ENCODE results near the gene HARBI1. TPM values are rescaled to one million over a fixed set of nuclear protein-coding genes. Genes with fewer than 3 reads are reported as not detected.
"Not testable (repeated sequence)": the region's sequence is repeated elsewhere in the genome, so short reads cannot be mapped to it uniquely, and the experiment has no call there.

The HARBI1 gene
- total RNA-seq, 1 donor from 2014 or later: 6.7 TPM

DNA sequence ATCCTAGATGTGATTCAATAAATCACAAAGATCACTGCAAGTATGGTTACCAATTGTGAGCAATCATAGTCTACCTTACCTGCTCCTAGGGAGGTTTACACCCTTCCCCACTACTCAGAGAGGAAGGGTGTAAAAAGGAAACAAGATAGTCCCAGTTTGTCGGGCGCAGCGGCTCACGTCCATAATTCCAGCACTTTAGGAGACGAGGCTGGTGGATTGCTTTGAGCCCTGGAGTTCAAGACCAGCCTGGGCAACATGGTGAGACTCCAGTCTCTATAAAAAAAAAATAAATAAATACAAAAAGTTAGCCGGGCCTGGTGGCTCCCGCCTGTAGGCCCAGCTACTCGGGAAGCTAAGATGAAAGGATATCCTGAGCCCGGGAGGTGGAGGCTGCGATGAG lies 22.2 kb downstream of the HARBI1 start:
- no peak for DNase-seq

GRCh38 chr11:46594374-46594700 lies 22.7 kb downstream of the HARBI1 start:
- DNase-seq: no peak

GRCh38 chr11:46593550-46594373 lies 23.3 kb downstream of the HARBI1 start, which contains the start of gene AMBRA1:
AMBRA1 (minus strand) TSS chr11:46594023; CDS start chr11:46548380, 45,643 bp downstream.
- DNase-seq: peak; percentile 86

DNA sequence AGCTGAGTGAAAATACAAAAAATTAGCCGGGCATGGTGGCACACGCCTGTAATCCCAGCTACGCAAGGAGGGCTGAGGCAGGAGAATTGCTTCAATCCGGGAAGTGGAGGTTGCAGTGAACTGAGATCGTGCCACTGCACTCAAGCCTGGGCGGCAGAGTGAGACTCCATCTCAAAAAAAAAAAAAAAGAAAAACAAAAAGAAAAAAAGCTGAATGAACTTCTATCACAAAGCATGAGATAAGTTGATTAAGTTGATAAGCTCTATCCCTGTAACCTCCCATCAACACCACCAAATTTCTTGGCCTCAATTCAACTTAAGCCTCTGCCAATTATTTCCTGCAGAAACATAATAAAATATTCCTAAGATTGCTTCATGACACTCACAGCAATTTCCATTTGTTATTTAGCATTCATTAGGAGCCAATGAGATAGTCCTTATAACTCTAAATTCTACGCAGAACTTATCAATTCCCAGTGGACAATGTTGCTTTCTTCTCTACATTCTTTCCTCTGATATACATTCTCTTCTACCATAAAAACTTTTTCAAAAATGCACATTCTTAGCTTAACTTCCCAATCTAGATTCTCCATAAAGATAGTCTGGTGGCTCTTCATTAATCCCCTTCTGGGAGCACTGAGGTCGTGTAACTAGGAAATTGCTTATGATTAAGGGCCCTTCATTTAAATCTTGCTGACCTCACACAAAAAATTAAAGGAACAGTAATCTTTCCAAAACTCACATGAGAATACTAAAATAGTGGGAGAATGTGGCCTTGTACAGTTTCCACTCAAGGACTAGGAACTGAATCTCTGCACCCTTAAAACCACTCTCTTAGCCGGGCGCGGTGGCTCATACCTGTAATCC lies 26.1 kb downstream of the HARBI1 start:
- DNase-seq: no peak

- no peak for DNase-seq
Observed at GRCh38 chr11:46588915-46589314, 28.1 kb downstream of the HARBI1 start.

DNA sequence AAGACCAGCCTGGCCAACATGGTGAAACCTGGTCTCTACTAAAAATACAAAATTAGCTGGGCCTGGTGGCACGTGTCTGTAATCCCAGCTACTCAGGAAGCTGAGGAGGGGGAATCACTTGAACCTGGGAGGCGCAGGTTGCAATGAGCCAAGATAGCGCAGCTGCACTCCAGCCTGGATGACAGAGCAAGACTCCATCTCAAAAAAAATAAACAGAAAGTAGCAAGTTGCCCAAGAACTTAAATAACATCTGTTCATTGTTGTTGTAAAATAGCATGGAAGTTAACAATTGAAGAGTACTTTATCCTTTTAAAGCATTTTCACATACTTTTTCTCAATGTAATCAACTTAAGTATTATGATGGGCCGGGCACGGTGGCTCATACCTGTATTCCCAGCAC lies 28.9 kb downstream of the HARBI1 start:
- DNase-seq: no peak

DNA sequence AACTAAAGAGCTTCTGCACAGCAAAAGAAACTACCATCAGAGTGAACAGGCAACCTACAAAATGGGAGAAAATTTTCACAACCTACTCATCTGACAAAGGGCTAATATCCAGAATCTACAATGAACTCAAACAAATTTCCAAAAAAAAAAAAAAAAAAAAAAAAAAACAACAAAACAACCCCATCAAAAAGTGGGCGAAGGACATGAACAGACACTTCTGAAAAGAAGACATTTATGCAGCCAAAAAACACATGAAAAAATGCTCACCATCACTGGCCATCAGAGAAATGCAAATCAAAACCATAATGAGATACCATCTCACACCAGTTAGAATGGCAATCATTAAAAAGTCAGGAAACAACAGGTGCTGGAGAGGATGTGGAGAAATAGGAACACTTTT lies 33.5 kb downstream of the HARBI1 start:
- not testable (repeated sequence) for DNase-seq

DNA sequence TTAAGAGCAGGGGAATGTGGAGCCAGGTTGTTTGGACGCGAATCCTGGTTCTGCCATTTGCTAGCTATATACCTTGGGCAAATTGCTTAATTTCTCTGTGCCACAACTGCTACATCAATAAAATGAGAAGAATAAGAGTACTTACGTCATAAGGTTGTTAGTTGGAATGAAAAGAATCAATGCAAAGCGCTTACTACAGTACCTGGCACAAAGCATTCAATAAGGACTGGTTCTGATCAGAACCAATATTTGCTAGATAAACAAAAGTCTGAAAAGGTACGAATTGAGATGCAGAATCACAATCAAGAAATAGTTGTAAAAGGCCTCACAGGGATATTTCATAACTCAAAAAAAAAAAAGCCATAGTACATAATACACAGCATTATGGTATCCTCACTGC lies 34.4 kb downstream of the HARBI1 start:
- no peak for DNase-seq

- DNase-seq: no peak
Observed at GRCh38 chr11:46577058-46577457, 40.0 kb downstream of the HARBI1 start.

DNA sequence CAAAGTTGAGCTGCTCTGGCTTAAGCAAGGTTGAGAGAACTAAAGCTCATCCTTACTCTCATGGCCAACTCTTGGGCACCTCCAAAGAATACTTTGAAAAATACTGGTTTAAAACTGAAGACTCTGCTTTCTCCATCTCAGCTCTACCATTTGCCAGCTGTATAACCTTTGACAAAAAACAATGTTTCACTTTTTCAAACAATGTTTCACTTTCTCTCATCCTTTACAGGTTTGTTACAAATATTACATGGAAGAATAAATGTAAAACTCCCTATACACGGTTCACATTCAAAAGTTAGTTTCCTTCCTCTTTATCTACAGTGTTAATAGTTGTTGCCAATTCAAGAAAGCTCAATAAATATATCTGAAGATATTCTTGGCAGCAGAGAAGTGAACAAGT lies 42.4 kb downstream of the HARBI1 start:
- no peak for DNase-seq

DNA sequence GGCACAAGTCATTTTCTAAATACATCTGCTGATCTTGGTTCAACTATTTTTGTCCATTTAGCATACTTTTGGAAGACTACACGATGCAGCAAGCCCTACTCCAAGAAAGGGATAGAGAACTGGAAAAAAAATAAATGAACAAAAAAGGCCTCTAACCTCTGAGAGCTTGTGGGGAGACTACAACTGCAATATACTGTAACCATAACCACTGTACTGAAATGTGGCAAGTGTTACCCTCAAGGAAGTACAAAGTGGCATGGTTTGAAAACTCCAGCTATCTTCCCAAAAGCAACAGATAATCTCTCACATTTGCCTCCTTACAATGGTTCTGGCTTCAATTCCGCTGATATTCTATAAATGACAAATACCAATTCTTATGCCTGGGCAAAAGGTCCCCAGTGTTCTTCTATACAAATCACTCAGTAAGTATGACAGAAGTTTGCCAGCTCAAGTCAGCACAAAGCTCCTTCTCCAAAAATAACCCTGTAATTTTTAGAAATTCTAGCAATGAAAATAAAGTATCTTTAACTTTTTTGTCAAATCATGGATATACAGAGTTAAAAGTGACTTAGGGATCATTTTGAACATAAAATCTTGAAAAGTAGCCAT lies 46.1 kb downstream of the HARBI1 start:
- no peak for DNase-seq

DNA sequence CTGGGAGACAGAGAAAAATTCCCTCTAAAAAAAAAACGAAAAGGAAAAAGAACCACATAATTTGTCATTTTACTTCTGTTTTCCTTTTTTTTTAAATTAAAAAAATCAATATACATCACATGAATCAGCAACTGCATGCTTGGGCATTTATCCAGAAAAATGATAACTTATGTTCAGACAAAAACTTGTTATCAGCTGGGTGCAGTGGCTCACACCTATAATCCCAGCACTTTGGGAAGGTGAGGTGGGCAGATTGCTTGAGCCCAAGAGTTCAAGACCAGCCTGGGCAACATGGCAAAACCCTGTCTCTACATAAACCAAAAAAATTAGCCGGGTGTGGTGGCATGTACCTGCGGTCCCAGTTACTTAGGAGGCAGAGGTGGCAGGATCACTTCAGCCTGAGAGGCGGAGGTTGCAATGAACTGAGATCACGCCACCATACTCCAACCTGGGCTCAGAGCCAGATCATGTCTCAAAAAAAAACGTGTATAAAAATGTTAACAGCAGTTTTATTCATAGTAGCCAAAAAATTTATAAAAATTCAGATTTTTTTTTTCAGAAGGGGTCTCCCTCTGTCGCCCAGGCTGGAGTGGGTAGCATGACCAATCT lies 51.7 kb downstream of the HARBI1 start:
- no peak for DNase-seq

- no peak for DNase-seq
Observed at GRCh38 chr11:46564459-46564858, 52.6 kb downstream of the HARBI1 start.

- DNase-seq: no peak
Observed at GRCh38 chr11:46562527-46562926, 54.5 kb downstream of the HARBI1 start.

GRCh38 chr11:46560300-46560991 lies 56.6 kb downstream of the HARBI1 start:
- no peak for DNase-seq

DNA sequence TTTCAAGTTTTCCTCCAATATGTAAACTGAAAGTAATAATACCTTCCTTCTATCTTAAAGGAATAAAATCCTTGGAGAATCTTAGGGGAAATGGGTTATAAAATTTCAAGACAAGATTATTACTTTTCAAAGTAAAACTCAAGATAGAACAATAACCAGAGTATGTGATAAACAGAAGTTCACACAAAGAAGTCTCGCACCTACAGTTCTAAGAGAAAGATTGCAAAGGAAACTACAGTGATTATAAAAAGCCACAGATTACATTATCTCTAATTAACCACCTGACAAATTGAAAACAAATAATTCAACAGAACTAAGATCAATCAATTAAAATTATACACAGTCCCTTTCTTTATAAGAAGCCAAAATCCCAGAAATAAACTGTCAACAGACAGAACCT lies 57.2 kb downstream of the HARBI1 start:
- no peak for DNase-seq

- no peak for DNase-seq
Observed at GRCh38 chr11:46557684-46558151, 59.3 kb downstream of the HARBI1 start.

- DNase-seq: no peak
Observed at GRCh38 chr11:46555267-46556054, 61.6 kb downstream of the HARBI1 start.

DNA sequence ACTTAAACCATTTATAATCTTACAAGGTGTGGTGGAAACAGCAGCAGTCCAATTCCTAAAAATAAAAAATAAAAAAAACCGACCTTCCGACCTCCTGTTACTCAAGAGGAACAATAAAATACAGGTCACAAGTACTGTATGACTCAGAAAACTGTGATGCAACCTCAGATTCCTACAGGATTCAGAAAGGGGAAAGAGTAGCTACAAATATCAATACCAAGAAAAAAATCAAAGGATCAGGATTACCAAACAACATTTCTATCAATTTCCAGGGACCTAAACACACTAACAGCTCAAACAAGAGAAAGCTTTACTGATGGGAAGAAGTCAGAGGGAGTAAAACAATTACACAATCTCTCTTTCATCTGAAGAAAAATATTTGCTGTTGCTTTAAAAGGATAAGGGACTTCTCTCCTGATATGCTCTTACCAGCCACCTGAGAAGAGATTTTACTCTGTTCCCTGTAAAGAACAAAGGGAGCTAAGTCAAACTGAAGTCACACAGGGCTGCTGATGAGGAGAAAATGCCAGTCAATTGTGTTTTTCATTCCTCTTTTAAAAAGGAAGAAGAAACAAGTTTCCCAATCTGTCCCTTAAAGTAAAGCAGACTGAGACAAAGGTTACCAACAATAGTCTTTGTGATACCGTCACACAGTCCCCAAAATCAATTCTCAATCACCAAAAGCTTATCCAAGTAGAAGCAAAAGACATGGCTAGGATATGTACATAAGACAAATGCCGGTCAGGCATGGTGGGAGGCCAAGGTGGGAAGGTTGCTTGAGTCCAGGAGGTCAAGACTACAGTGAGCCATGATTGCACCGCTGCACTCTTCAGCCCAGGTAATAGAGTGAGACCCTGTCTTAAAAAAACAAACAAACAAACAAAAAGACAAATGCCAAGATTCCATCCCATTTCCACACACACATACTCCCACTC lies 62.5 kb downstream of the HARBI1 start:
- DNase-seq: no peak

- no peak for DNase-seq
Observed at GRCh38 chr11:46553814-46554212, 63.2 kb downstream of the HARBI1 start.
